Activated CD4-positive, alpha-beta T cell treated with anti-CD3 and anti-CD28 coated beads for 48 hours (primary cell): Measurements from ENCODE around the gene NUP133.
"Not testable (repeated sequence)": the region's sequence is repeated elsewhere in the genome, so short reads cannot be mapped to it uniquely, and the experiment has no call there.

Experiments
- DNase-seq: peaks from one replicate; pipeline ENCODE4 v3.0.0-alpha.2; 2020

Gene NUP133

GRCh38 chr1:229507951-229508822 lies at the start of gene NUP133:
NUP133 (minus strand) TSS chr1:229508341; CDS start chr1:229508249, 92 bp downstream.
- DNase-seq: peak; percentile 100

GRCh38 chr1:229557200-229557850 lies 49.2 kb upstream of the NUP133 start:
- DNase-seq: peak; percentile 12

- no peak for DNase-seq
Observed at GRCh38 chr1:229554886-229555621, 46.9 kb upstream of the NUP133 start.

- no peak for DNase-seq
Observed at GRCh38 chr1:229553621-229554130, 45.5 kb upstream of the NUP133 start.

- DNase-seq: no peak
Observed at GRCh38 chr1:229552732-229553131, 44.6 kb upstream of the NUP133 start.

GRCh38 chr1:229550812-229551567 lies 42.8 kb upstream of the NUP133 start:
- no peak for DNase-seq

- DNase-seq: no peak
Observed at GRCh38 chr1:229547542-229547941, 39.4 kb upstream of the NUP133 start.

GRCh38 chr1:229544587-229544986 lies 36.4 kb upstream of the NUP133 start:
- DNase-seq: no peak

GRCh38 chr1:229539863-229540506 lies 31.8 kb upstream of the NUP133 start:
- DNase-seq: no peak

- DNase-seq: no peak
Observed at GRCh38 chr1:229538945-229539344, 30.8 kb upstream of the NUP133 start.

GRCh38 chr1:229537894-229538293 lies 29.8 kb upstream of the NUP133 start:
- no peak for DNase-seq

GRCh38 chr1:229536982-229537381 lies 28.8 kb upstream of the NUP133 start:
- DNase-seq: no peak

GRCh38 chr1:229535230-229535629 lies 27.1 kb upstream of the NUP133 start:
- DNase-seq: no peak

- DNase-seq: no peak
Observed at GRCh38 chr1:229531326-229531725, 23.2 kb upstream of the NUP133 start.

GRCh38 chr1:229529639-229530038 lies 21.5 kb upstream of the NUP133 start:
- DNase-seq: no peak

GRCh38 chr1:229526695-229527094 lies 18.6 kb upstream of the NUP133 start:
- no peak for DNase-seq

GRCh38 chr1:229523052-229523451 lies 14.9 kb upstream of the NUP133 start:
- no peak for DNase-seq

GRCh38 chr1:229514578-229515275 lies 6.6 kb upstream of the NUP133 start:
- peak; percentile 54 for DNase-seq

GRCh38 chr1:229511625-229512024 lies 3.5 kb upstream of the NUP133 start:
- DNase-seq: not testable (repeated sequence)

- not testable (repeated sequence) for DNase-seq
Observed at GRCh38 chr1:229511201-229511600, 3.1 kb upstream of the NUP133 start.

- no peak for DNase-seq
Observed at GRCh38 chr1:229509576-229509975, 1.4 kb upstream of the NUP133 start.
